DMS 273 (cell line): ENCODE results near the gene ARHGEF3.
"Not testable (repeated sequence)": the region's sequence is repeated elsewhere in the genome, so short reads cannot be mapped to it uniquely, and the experiment has no call there.

ENCODE experiments used
- DNase-seq: peaks from one replicate; lab custom pipeline; 2025; ENCODE audit not compliant: unreplicated experiment; lab: John Stamatoyannopoulos, UW

Gene ARHGEF3

GRCh38 chr3:56742887-56743286 is 58.9 kb downstream of the ARHGEF3 start:
- no peak for DNase-seq

GRCh38 chr3:56739036-56739435 is 62.7 kb downstream of the ARHGEF3 start:
- no peak for DNase-seq

GRCh38 chr3:56737006-56737405 is 64.7 kb downstream of the ARHGEF3 start:
- no peak for DNase-seq

GRCh38 chr3:56732109-56732508 is 69.6 kb downstream of the ARHGEF3 start:
- DNase-seq = no peak

- DNase-seq = no peak
Observed at GRCh38 chr3:56725175-56725574, 76.6 kb downstream of the ARHGEF3 start.

GRCh38 chr3:56724676-56725075 is 77.1 kb downstream of the ARHGEF3 start:
- DNase-seq = no peak

GRCh38 chr3:56720849-56721248 is 80.9 kb downstream of the ARHGEF3 start:
- no peak for DNase-seq

GRCh38 chr3:56718809-56719208 is 82.9 kb downstream of the ARHGEF3 start:
- not testable (repeated sequence) for DNase-seq

- no peak for DNase-seq
Observed at GRCh38 chr3:56711344-56711743, 90.4 kb downstream of the ARHGEF3 start.

- not testable (repeated sequence) for DNase-seq
Observed at GRCh38 chr3:56707412-56707811, 94.3 kb downstream of the ARHGEF3 start.

GRCh38 chr3:56706629-56707028 is 95.1 kb downstream of the ARHGEF3 start:
- DNase-seq = no peak

GRCh38 chr3:56704706-56705105 is 97.0 kb downstream of the ARHGEF3 start:
- no peak for DNase-seq

GRCh38 chr3:56702490-56703315 is 99.0 kb downstream of the ARHGEF3 start:
- DNase-seq = peak; percentile 76

- DNase-seq = no peak
Observed at GRCh38 chr3:56700151-56700550, 101.6 kb downstream of the ARHGEF3 start.

- DNase-seq = no peak
Observed at GRCh38 chr3:56694867-56695683, 106.7 kb downstream of the ARHGEF3 start.

GRCh38 chr3:56693750-56694149 is 108.0 kb downstream of the ARHGEF3 start:
- no peak for DNase-seq

- DNase-seq = not testable (repeated sequence)
Observed at GRCh38 chr3:56692520-56693433, 109.0 kb downstream of the ARHGEF3 start.

- not testable (repeated sequence) for DNase-seq
Observed at GRCh38 chr3:56692001-56692365, 109.8 kb downstream of the ARHGEF3 start.

GRCh38 chr3:56691165-56692000 is 110.4 kb downstream of the ARHGEF3 start:
- no peak for DNase-seq

- DNase-seq = no peak
Observed at GRCh38 chr3:56689303-56689702, 112.4 kb downstream of the ARHGEF3 start.
